MCF 10A (cell line): ENCODE results near the gene P2RY8. TPM values are rescaled to one million over a fixed set of nuclear protein-coding genes. Genes with fewer than 3 reads are reported as not detected.
"Not testable (repeated sequence)": the region's sequence is repeated elsewhere in the genome, so short reads cannot be mapped to it uniquely, and the experiment has no call there.

Experiments used
- BruUV-seq: library from RNA; stranded (reverse); fragments of 400-500 nt; replicated peaks from 2 replicates; lab custom pipeline; 2021; lab: Mats Ljungman, UMichigan
- CTCF ChIA-PET: fragments of 300-600 bp; sonication (Branson Sonifier 250); formaldehyde crosslinking; extraction: SDS; loops from one replicate; lab custom pipeline; 2021; ENCODE audit warnings: antibody characterized with exemption, inconsistent platforms; lab: Yijun Ruan, JAX
- POLR2A ChIA-PET: fragments of 300-600, 350-650 bp; sonication (Branson Sonifier 250); formaldehyde crosslinking; extraction: SDS; loops from one replicate; lab custom pipeline; 2020; ENCODE audit warnings: antibody characterized with exemption, inconsistent platforms; lab: Yijun Ruan, JAX
- DNase-seq: peaks from one replicate; pipeline ENCODE4 v3.0.0-alpha.2; 2018; ENCODE audit not compliant: unreplicated experiment
- H3K27ac Mint-ChIP-seq: one replicate; pipeline ENCODE4 v1.8.0; 2022; ENCODE audit warnings: mild to moderate bottlenecking, low read depth, mixed read lengths; ENCODE audit not compliant: unreplicated experiment
- H3K27me3 Mint-ChIP-seq: one replicate; pipeline ENCODE4 v1.8.0; 2022; ENCODE audit warnings: mixed read lengths; ENCODE audit not compliant: insufficient read depth, unreplicated experiment
- H3K36me3 Mint-ChIP-seq: one replicate; pipeline ENCODE4 v1.8.0; 2022; ENCODE audit warnings: mild to moderate bottlenecking, moderate library complexity, mixed read lengths; ENCODE audit not compliant: insufficient read depth, unreplicated experiment
- H3K4me1 Mint-ChIP-seq: one replicate; pipeline ENCODE4 v1.8.0; 2022; ENCODE audit warnings: mixed read lengths; ENCODE audit not compliant: insufficient read depth, unreplicated experiment
- H3K4me3 Mint-ChIP-seq: one replicate; pipeline ENCODE4 v1.8.0; 2022; ENCODE audit warnings: mild to moderate bottlenecking, moderate library complexity, mixed read lengths; ENCODE audit not compliant: unreplicated experiment
- H3K9me3 Mint-ChIP-seq: one replicate; pipeline ENCODE4 v1.8.0; 2022; ENCODE audit warnings: mixed read lengths; ENCODE audit not compliant: unreplicated experiment
- intact Hi-C: fragments of 100-400 bp; cut with micrococcal nuclease; formaldehyde crosslinking; loops from 2 replicates; pipeline ENCODE4 v1.14.1; 2022
- total RNA-seq: library from RNA; stranded (reverse); gene quantifications from 2 replicates; pipeline ENCODE4 v1.2.3, GENCODE V29; 2022
- TF ChIP-seq, protein P1 (sequence below): fragments of 200-600 bp; IDR thresholded peaks from one replicate; pipeline ENCODE4 v1.8.0; 2022; ENCODE audit warnings: antibody characterized with exemption, mild to moderate bottlenecking; ENCODE audit not compliant: unreplicated experiment

The P2RY8 gene
- total RNA-seq, 1 experiment from 2014 or later: not detected

DNA sequence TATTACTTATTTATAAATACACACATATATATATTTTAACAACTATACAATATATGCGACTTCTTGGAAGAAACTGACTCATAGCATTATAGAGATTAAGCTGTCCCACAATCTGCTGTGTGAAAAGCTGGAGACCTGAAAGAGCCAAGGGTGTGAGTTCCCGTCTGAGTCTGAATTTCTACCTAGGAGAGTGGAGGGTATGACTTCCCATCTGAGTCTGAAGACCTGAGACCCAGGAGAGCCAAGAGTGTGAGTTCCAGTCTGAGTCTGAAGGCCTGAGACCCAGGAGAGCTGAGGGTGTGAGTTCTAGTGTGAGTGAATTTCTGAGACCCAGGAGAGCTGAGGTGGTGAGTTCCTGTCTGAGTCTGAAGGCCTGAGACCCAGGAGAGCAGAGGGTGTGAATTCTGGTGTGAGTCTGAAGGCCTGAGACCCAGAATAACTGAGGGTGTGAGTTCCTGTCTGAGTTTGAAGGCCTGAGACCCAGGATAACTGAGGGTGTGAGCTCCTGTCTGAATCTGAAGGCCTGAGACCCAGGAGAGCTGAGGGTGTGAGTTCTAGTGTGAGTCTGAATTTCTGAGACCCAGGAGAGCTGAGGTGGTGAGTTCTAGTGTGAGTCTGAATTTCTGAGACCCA lies 8.9 kb upstream of the P2RY8 start:
- no peak overlapping the region for H3K4me3 Mint-ChIP-seq
- TF ChIP-seq, protein P1, sequence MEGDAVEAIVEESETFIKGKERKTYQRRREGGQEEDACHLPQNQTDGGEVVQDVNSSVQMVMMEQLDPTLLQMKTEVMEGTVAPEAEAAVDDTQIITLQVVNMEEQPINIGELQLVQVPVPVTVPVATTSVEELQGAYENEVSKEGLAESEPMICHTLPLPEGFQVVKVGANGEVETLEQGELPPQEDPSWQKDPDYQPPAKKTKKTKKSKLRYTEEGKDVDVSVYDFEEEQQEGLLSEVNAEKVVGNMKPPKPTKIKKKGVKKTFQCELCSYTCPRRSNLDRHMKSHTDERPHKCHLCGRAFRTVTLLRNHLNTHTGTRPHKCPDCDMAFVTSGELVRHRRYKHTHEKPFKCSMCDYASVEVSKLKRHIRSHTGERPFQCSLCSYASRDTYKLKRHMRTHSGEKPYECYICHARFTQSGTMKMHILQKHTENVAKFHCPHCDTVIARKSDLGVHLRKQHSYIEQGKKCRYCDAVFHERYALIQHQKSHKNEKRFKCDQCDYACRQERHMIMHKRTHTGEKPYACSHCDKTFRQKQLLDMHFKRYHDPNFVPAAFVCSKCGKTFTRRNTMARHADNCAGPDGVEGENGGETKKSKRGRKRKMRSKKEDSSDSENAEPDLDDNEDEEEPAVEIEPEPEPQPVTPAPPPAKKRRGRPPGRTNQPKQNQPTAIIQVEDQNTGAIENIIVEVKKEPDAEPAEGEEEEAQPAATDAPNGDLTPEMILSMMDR: no peak
- no peaks in the 10 kb centered on the region for H3K4me1 Mint-ChIP-seq
- H3K36me3 Mint-ChIP-seq: no peaks in the 10 kb centered on the region
- intact Hi-C loops: no loop called here
- H3K9me3 Mint-ChIP-seq: no peaks in the 10 kb centered on the region
- no peak overlapping the region for H3K27ac Mint-ChIP-seq
- BruUV-seq: no TSS peak
- POLR2A ChIA-PET: no interaction called here
- no peaks in the 10 kb centered on the region for H3K27me3 Mint-ChIP-seq
- DNase-seq: no peak
- CTCF ChIA-PET: no interaction called here

- TF ChIP-seq, protein P1: no peak
- no peak overlapping the region for H3K4me3 Mint-ChIP-seq
- CTCF ChIA-PET: no interaction called here
- no peaks in the 10 kb centered on the region for H3K9me3 Mint-ChIP-seq
- no peak for DNase-seq
- POLR2A ChIA-PET: no interaction called here
- no peaks in the 10 kb centered on the region for H3K27me3 Mint-ChIP-seq
- BruUV-seq: no TSS peak
- H3K4me1 Mint-ChIP-seq: no peaks in the 10 kb centered on the region
- no peak overlapping the region for H3K27ac Mint-ChIP-seq
- H3K36me3 Mint-ChIP-seq: no peaks in the 10 kb centered on the region
- intact Hi-C loops: no loop called here
These were observed 6.2 kb upstream of the P2RY8 start for GRCh38 chrX:1542994-1543725.

DNA sequence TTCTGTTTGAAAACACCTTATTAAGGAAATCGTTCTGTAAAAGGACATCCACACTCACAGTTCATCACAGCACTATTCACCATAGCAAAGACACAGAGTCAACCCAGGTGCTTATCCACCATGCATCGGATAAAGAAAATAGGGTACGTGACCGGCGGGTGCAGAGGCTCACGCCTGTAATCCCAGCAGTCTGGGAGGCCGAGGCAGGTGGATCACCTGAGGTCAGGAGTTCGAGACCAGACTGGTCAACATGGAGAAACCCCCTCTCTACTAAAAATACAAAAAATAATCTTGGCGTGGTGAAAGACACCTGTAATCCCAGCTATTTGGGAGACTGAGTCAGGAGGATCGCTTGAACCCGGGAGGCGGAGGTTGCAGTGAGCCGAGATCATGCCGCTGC lies 2.2 kb upstream of the P2RY8 start:
- H3K4me1 Mint-ChIP-seq, H3K4me3 Mint-ChIP-seq, H3K9me3 Mint-ChIP-seq, intact Hi-C loops, POLR2A ChIA-PET, H3K27me3 Mint-ChIP-seq, BruUV-seq, H3K27ac Mint-ChIP-seq, CTCF ChIA-PET, DNase-seq, H3K36me3 Mint-ChIP-seq: not testable (repeated sequence)

DNA sequence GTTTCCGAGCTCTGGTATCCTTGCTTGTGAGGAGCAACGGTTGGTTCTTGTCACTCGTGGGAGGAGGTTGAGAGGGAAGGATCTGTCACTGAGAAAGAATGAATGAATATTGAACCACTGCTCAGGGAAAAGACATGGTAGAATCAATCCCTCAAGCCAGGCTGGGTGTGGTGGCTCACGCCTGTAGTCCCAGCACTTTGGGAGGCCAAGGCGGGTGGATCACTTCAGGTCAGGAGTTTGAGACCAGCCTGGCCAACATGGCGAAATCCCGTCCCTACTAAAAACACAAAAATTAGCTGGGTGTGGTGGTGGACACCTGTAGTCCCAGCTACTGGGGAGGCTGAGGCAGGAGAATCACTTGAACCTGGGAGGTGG lies 718 bp upstream of the P2RY8 start:
- H3K4me1 Mint-ChIP-seq, intact Hi-C loops: not testable (repeated sequence)

DNA sequence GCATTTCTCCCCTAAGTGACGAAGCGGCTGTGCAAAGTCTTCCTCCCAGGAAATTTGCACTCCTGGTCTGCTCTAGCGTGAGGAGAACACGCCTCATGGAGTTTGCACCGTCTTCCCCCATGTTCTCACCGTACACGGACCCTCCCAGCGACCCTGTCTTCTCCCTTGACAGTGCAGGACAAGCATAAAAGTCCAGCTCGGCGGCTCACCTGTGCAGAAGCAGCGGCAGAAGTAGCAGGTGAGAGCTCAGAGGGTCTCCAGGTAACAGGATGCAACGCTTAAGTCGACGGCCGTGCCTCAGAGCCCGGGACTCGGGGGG lies 314 bp downstream of the P2RY8 start:
- Mint-ChIP-seq H3K27ac (no peak overlapping the region), H3K36me3 (no peaks in the 10 kb centered on the region), H3K27me3 (no peaks in the 10 kb centered on the region), H3K4me3 (no peak overlapping the region), H3K9me3 (no peaks in the 10 kb centered on the region), H3K4me1 (no peaks in the 10 kb centered on the region)
- no TSS peak for BruUV-seq
- TF ChIP-seq, protein P1: no peak
- DNase-seq: no peak
- ChIA-PET CTCF (no interaction called here), POLR2A (no interaction called here)
- intact Hi-C loops: no loop called here

More for the DNA sequence above, 718 bp upstream of the P2RY8 start:
- H3K4me3 Mint-ChIP-seq, H3K36me3 Mint-ChIP-seq, CTCF ChIA-PET, H3K27me3 Mint-ChIP-seq, BruUV-seq, DNase-seq, H3K27ac Mint-ChIP-seq, H3K9me3 Mint-ChIP-seq, POLR2A ChIA-PET: not testable (repeated sequence)
